Astrocyte (in vitro differentiated cells and primary cell): Measurements from ENCODE around the gene PROSER3. TPM values are rescaled to one million over a fixed set of nuclear protein-coding genes. Genes with fewer than 3 reads are reported as not detected.

Source experiments
- DNase-seq: peaks from one replicate; pipeline ENCODE4 v3.0.0-alpha.2; 2010; ENCODE audit warnings: low read depth
- FAIRE-seq: peaks from 2 replicates; lab custom pipeline; 2011; peaks lifted over from hg19 to GRCh38; lab: Jason Lieb, UNC
- H2AFZ ChIP-seq: 2 replicates; pipeline ENCODE4 v1.6.0; 2012; ENCODE audit warnings: low read depth, low read length, inconsistent platforms
- H3K27ac ChIP-seq: 2 replicates; pipeline ENCODE4 v1.5.1; 2011; ENCODE audit warnings: low read depth, low read length, inconsistent platforms
- H3K27me3 ChIP-seq: 2 replicates; pipeline ENCODE4 v1.6.0; 2011; ENCODE audit warnings: low read length, inconsistent platforms; ENCODE audit not compliant: insufficient read depth
- H3K36me3 ChIP-seq: 2 replicates; pipeline ENCODE4 v1.5.1; 2011; ENCODE audit warnings: low read length, inconsistent platforms; ENCODE audit not compliant: insufficient read depth
- H3K4me1 ChIP-seq: 2 replicates; pipeline ENCODE4 v1.5.1; 2011; ENCODE audit warnings: low read length, inconsistent platforms; ENCODE audit not compliant: insufficient read depth
- H3K4me2 ChIP-seq: 2 replicates; pipeline ENCODE4 v1.6.0; 2012; ENCODE audit warnings: low read length, inconsistent platforms
- H3K4me3 ChIP-seq: 2 replicates; pipeline ENCODE4 v1.5.1; 2011; ENCODE audit warnings: low read depth, mild to moderate bottlenecking, low read length, inconsistent platforms; ENCODE audit not compliant: insufficient read depth
- H3K79me2 ChIP-seq: 2 replicates; pipeline ENCODE4 v1.6.0; 2012; ENCODE audit warnings: mild to moderate bottlenecking, low read length, inconsistent platforms; ENCODE audit not compliant: insufficient read depth
- H3K9ac ChIP-seq: 2 replicates; pipeline ENCODE4 v1.6.0; 2012; ENCODE audit warnings: mild to moderate bottlenecking, low read length, inconsistent platforms
- H3K9me3 ChIP-seq: 2 replicates; pipeline ENCODE4 v1.5.1; 2012; ENCODE audit warnings: low read depth, mild to moderate bottlenecking, low read length, inconsistent platforms; ENCODE audit not compliant: insufficient read depth
- H4K20me1 ChIP-seq: 2 replicates; pipeline ENCODE4 v1.6.0; 2012; ENCODE audit warnings: low read length, inconsistent platforms; ENCODE audit not compliant: insufficient read depth
- H3K27ac Mint-ChIP-seq: one replicate; pipeline ENCODE4 v1.8.0; 2021; ENCODE audit warnings: mild to moderate bottlenecking, mixed read lengths; ENCODE audit not compliant: unreplicated experiment
- H3K27me3 Mint-ChIP-seq: one replicate; pipeline ENCODE4 v1.8.0; 2021; ENCODE audit warnings: low read depth, mixed read lengths; ENCODE audit not compliant: unreplicated experiment
- H3K36me3 Mint-ChIP-seq: one replicate; pipeline ENCODE4 v1.8.0; 2021; ENCODE audit warnings: low read depth, mixed read lengths; ENCODE audit not compliant: unreplicated experiment
- H3K4me1 Mint-ChIP-seq: one replicate; pipeline ENCODE4 v1.8.0; 2021; ENCODE audit warnings: low read depth, mixed read lengths; ENCODE audit not compliant: unreplicated experiment
- H3K4me3 Mint-ChIP-seq: one replicate; pipeline ENCODE4 v1.8.0; 2021; ENCODE audit warnings: mild to moderate bottlenecking, moderate library complexity, mixed read lengths; ENCODE audit not compliant: unreplicated experiment
- H3K9me3 Mint-ChIP-seq: one replicate; pipeline ENCODE4 v1.8.0; 2021; ENCODE audit warnings: mild to moderate bottlenecking, mixed read lengths; ENCODE audit not compliant: unreplicated experiment
- EZH2 ChIP-seq: IDR thresholded peaks from 2 replicates; pipeline ENCODE4 v1.6.1; 2012; ENCODE audit warnings: mild to moderate bottlenecking, low read length, inconsistent platforms; ENCODE audit not compliant: insufficient read depth
- total RNA-seq: library from RNA; stranded (reverse); gene quantifications from 2 replicates; pipeline ENCODE4 v1.2.1, GENCODE V29; 2021
- TF ChIP-seq, protein P1 (sequence below): IDR thresholded peaks from 2 replicates; pipeline ENCODE4 v1.5.1; 2011; ENCODE audit warnings: low read depth, mild to moderate bottlenecking, inconsistent platforms, low read length, moderate library complexity; ENCODE audit not compliant: insufficient read depth

PROSER3 gene
- total RNA-seq, 1 donor from 2014 or later, result 35.6 TPM

DNA sequence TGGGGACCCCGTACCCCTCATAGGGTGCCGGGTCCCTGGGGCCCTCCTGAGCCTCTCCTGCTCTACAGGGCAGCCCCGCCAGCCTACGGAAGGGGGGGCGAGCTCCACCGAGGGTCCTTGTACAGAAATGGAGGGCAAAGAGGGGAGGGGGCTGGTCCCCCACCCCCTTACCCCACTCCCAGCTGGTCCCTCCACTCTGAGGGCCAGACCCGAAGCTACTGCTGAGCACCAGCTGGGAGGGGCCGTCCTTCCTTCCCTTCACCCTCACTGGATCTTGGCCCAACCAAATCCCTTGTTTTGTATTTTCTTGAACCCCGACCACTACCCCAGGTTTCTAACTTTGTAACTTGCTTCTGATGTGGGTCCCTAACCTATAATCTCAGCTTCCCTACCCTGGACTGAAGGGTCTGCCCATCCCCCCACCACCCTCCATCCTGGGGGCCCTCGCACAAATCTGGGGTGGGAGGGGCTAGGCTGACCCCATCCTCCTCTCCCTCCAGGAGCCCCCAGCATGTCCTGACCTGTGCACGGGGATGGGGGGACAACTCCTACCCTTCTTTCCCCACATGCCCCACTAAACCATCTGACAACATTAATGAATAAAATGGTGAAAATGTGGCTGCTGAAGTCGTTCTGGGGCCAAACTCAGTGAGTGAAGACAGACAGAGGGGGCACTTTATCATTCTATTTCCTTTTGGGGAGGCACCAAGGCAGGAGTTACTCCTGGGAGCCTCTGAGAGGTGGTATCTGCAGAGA lies 30.4 kb downstream of the PROSER3 start:
- H3K27ac ChIP-seq, result no peak overlapping the region
- no peaks in the 10 kb centered on the region for H4K20me1 ChIP-seq
- no peaks in the 10 kb centered on the region for H3K27me3 ChIP-seq
- FAIRE-seq, result no peak
- Mint-ChIP-seq H3K27me3 (peaks cover 31% of the 10 kb centered on the region), H3K9me3 (no peaks in the 10 kb centered on the region), H3K4me1 (peaks cover 2% of the 10 kb centered on the region), H3K27ac (no peak overlapping the region), H3K36me3 (no peaks in the 10 kb centered on the region), H3K4me3 (no peak overlapping the region)
- no peaks in the 10 kb centered on the region for H3K36me3 ChIP-seq
- no peaks in the 10 kb centered on the region for H3K4me1 ChIP-seq
- no peaks in the 10 kb centered on the region for H3K9me3 ChIP-seq
- TF ChIP-seq, protein P1, sequence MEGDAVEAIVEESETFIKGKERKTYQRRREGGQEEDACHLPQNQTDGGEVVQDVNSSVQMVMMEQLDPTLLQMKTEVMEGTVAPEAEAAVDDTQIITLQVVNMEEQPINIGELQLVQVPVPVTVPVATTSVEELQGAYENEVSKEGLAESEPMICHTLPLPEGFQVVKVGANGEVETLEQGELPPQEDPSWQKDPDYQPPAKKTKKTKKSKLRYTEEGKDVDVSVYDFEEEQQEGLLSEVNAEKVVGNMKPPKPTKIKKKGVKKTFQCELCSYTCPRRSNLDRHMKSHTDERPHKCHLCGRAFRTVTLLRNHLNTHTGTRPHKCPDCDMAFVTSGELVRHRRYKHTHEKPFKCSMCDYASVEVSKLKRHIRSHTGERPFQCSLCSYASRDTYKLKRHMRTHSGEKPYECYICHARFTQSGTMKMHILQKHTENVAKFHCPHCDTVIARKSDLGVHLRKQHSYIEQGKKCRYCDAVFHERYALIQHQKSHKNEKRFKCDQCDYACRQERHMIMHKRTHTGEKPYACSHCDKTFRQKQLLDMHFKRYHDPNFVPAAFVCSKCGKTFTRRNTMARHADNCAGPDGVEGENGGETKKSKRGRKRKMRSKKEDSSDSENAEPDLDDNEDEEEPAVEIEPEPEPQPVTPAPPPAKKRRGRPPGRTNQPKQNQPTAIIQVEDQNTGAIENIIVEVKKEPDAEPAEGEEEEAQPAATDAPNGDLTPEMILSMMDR, result no peak
- TF ChIP-seq EZH2, result no peak
- no peaks in the 10 kb centered on the region for H3K79me2 ChIP-seq
- no peak overlapping the region for H3K4me2 ChIP-seq
- H3K9ac ChIP-seq, result no peak overlapping the region
- no peak overlapping the region for H3K4me3 ChIP-seq
- H2AFZ ChIP-seq, result no peak overlapping the region
- no peak for DNase-seq

DNA sequence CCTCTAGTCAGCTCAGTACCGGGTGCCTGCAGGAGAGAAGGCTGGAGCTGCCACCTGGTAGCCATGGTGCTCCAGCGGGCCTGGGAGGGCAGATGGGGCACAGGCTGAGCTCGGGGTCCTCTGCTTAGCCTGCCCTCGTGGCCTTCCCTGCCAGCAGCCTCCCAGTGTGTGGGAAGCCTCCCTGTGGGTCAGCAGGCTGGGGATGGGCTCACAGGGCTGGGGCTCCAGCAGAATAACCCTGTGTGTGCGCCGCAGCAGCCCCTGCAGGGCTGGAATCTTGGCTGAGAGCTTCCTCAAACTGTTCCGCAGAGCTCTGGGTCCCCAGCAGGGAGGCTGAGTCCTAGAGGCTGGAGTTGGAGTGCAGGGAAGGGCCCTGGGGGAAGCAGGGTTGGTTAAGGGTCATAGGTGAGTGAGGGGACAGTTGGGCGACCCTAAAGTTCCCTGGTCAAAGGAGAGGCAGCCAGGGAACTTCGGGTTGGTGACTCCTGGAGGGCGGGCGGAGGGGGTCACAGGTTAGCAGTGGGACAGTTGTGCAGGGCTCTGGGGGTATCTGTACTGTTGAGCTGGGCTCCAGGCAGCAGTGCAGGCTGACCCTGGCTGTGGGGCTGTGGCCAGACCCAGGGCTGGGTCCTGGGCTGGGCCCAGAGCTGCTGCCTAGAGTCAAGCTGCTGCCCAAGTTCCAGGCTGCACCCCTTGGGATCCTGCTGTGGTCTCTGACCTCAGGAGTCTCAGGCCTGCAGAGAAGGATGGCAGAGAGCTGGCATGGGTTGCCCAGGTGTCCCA lies 31.4 kb downstream of the PROSER3 start:
- Histone ChIP-seq H3K9me3 (no peaks in the 10 kb centered on the region), H3K4me3 (no peak overlapping the region), H4K20me1 (no peaks in the 10 kb centered on the region), H3K36me3 (no peaks in the 10 kb centered on the region), H3K4me1 (no peaks in the 10 kb centered on the region), H3K9ac (no peak overlapping the region), H3K4me2 (no peak overlapping the region), H3K27ac (no peak overlapping the region), H3K79me2 (no peaks in the 10 kb centered on the region), H3K27me3 (no peaks in the 10 kb centered on the region), H2AFZ (no peak overlapping the region)
- FAIRE-seq, result no peak
- H3K36me3 Mint-ChIP-seq, result no peaks in the 10 kb centered on the region
- H3K27me3 Mint-ChIP-seq, result peaks cover 31% of the 10 kb centered on the region
- no peak overlapping the region for H3K4me3 Mint-ChIP-seq
- TF ChIP-seq EZH2, result no peak
- TF ChIP-seq, protein P1, result no peak
- no peak overlapping the region for H3K27ac Mint-ChIP-seq
- no peaks in the 10 kb centered on the region for H3K9me3 Mint-ChIP-seq
- no peaks in the 10 kb centered on the region for H3K4me1 Mint-ChIP-seq
- no peak for DNase-seq
